GM18519 (cell line): ENCODE data around the gene FAM72B.
"Not testable (repeated sequence)": the region's sequence is repeated elsewhere in the genome, so short reads cannot be mapped to it uniquely, and the experiment has no call there.

ENCODE experiments used
- ATAC-seq: cut with Tn5 transposase; IDR thresholded peaks from one replicate; pipeline ENCODE4 v1.9.1; 2021; ENCODE audit warnings: mild to moderate bottlenecking, moderate library complexity; ENCODE audit not compliant: unreplicated experiment, low FRiP score

FAM72B gene

DNA sequence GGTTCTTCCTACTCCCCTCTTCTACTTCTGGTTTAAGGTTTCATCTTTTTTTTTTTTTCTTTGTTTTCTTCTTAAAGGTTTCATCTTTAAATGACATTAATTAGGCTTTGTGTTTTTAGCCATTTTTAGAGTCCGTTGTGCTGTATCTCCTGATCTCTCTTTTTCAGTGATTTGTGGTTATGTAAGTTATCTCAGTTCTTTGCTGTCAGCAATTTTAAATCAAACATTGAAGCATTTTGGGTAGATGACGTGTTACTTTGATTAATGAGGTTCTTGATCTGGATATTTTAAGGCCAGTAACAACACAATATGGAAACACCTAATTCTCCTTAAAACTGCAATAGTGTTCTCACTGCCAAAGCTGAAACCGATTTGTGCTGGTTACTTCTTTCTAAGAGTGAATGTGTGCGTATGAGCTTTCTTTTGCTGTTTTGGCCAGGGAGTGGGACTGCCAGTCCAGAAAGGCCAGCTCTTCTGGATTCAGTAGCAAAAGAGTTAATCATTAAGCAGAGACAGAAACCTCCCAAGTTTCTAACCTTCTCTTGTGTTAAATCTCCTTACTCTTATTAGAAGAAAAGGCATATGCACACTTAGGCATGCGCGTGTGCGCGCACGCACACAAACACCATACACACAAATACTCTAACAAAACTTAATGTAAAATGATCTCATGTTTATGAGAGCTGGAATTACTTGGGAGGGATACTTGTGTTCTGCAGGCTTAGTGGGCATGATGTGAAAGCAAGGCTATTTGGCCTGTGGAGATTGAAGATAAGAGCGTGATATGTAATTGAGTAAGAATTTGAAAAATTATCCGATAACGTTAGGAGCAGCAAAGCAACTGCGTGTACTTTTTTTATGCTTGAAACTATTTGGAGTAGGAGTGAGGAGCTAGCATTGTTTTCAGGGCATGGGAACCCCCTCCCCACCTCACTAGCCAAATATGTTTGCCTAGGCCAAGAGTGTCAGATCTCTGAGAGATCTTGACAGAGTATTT, 17.1 kb upstream of the FAM72B start:
- ATAC-seq: not testable (repeated sequence)

DNA sequence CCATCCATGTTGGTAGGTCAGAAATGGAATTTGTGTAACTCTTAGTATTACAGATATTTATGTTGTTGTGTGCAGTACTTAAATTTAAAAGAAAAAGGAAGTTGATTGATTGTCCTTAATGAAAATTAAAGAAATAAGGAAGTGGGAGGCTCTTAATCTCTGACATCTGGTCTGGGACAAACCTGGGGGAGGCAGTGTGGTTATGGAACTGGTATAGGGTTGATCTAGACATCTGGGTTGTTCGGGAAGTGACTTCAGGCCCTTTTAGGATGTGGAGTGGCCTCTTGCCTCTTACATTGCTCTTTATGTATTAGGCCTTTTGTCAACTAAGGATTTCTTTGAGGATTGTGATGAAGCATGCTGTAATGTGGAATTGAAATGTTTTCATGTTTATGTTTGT, 16.1 kb upstream of the FAM72B start:
- ATAC-seq: not testable (repeated sequence)

DNA sequence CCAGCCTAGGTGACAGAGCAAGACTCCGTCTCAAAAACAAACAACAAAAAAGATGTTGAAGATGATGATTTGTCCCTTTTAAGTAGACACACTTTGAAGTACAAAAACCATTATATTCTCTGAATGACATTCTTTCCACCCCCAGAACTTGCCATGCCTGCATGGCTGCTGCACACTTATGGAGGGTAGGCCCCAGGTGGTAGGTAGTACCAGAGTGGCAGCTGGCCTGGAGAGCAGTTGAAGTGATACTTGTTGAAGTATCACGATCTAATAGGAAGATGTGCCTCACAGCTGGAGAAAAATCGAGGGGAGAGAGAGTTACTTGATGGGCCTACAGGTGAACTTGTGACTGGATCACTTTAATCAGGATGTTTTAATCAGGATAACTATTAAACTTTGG, 15.6 kb upstream of the FAM72B start:
- ATAC-seq: not testable (repeated sequence)

DNA sequence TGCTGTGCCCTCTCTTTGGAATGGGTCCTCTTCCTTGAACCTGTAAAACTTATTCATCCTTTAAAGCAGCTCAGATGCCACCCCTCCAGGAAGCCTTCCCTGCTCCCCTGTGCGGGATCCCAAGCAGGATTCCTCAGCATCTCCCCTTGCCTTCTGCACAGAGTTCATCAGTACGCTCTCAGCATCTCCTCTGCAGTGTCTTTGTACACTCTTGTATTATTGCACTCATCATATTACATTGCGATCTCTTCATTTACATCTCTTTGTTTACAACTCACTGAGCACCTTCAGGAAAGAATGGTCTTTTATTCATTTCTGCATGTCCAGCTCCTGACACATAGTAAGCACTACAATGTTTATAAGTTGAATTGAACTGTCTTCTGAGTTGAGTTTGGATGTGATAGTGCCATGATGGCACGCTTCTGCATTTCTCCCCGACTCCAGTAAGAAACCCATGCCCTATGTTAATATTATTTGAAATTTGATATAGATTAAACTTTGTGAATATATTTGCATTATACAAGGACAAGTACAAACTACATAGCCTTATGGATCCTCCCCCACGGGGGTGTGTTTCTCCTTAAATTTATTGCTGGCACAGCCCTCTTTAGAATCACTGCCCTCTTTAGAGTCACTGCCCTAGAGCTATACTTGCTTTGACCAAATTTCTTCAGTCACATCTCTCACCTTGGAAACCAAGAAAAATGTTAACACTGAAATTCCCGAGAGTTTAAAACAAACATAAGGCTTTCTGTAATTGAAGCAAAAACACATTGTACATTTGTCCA, 13.1 kb upstream of the FAM72B start:
- not testable (repeated sequence) for ATAC-seq

DNA sequence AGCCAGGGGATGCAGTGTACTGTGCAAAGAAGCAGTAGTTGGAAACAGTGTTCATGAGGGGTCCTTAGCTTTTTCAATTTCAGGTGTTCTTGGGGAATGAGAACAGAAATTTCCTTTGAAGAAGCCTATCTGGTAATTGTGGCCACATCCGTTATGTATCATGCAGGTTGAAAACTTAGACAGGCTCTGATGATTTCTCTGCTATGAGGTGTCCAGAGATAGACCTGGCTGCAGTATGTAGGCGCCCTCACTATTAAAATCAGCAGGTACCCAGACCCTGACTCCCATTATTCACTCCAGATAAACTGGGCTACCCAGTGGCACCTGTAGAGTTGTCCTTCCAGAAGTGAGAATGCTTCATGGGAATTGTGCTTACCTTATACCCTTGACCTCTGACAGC, 8.4 kb upstream of the FAM72B start:
- ATAC-seq: not testable (repeated sequence)

DNA sequence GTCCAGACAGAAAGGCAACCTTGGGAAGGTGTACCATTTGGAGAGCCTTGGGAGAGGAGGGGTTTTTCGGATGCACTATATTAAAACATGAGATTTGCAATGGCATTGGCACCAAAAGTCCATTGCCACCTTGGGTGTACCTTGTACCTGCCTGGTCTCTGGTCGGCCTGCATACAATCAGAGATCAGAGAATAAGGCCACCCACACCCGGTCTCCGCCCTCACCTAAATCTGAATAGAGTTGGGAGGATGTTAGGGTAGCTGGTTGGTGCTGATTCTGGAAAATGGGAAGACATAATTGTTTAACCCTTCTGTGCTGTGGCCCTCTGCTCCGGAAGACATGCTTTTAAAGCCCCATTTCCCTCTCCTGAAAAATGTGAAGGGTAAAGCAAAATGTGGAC, 3.8 kb upstream of the FAM72B start:
- not testable (repeated sequence) for ATAC-seq

DNA sequence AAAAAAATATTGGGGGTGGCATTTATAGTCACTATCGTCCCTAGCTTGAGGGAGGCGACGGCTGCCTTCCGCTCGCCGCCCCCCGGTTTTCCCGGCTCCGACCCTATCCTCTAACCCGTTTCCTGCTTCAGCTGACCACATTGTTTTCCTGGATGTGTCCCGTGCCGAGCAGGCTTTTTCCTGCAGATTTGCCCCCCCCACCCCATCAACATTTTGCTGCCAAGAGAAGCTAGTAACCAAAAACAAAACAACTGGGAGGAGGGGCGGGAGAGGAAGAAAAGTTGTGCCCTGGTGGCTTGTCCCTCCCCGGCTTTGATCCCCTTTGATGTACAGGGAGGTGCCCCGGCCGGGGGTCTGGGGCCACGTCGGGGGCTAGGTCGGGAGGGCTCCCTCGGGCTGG, 2.1 kb upstream of the FAM72B start:
- not testable (repeated sequence) for ATAC-seq

DNA sequence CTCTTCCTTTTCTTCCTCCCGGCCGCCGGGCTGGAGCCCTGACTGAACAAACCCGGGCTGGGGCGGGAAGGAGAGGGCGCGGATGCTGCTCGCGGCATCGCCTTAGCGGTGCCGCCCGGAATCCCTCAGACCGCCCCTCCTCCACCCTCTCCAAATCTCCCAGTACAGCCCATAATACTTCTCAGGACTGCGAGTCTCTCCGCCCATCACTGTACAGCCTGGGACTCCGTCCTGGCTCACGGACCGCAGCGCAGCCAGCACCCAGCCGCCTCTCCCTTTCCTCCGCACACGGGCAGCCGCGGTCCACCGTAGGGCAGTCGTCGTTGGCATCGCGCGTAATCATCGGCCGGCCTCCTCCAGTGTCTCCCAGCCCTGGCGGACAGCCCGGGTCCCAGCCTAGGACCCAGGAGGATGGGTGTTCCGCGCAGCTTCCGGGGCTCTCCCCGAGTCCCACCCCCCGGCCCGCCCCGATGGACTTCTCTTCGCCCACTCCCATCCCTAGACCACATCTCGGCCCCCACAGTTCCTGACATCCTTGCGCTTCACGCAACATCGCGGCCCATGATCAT, 1.1 kb upstream of the FAM72B start:
- ATAC-seq: not testable (repeated sequence)

DNA sequence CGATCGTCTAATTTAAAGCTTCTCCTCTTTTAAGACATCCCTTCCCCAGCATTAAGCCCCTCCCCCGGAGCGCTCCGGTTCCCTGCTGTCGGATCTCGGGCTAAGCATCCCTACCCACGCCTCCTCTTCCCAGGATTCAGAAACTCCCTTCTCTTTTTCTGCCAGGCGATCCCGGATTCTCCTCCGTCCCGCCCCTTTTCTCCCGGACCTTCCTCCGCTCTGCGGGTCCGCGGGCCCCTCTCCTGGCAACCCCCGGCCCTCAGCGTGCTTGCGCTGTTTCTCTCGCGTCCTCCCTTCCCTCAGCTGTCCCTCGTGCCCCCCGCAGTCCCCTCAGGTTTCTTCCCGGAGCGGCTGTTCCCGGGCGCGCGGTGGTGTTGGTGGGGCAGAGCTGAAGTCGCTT, 273 bp downstream of the FAM72B start:
- not testable (repeated sequence) for ATAC-seq

DNA sequence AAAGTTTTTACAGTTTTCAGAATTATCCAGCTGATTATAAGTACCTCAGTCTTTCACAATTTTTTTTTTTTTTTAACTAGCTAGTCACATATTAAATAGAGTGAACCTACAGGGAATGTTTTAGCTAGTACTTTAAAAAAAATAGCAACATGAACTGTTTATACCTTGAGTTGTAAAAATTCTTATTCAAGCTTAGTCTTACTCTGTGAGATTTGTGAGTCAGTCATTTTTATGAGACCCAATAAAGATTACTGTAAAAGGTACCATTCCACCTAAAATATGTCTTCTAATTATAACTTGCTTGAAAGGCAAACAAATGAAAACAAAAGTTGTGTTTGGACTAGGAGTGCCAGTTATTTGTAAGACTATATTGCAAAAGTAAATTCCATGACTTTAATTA, 5.9 kb downstream of the FAM72B start:
- not testable (repeated sequence) for ATAC-seq

DNA sequence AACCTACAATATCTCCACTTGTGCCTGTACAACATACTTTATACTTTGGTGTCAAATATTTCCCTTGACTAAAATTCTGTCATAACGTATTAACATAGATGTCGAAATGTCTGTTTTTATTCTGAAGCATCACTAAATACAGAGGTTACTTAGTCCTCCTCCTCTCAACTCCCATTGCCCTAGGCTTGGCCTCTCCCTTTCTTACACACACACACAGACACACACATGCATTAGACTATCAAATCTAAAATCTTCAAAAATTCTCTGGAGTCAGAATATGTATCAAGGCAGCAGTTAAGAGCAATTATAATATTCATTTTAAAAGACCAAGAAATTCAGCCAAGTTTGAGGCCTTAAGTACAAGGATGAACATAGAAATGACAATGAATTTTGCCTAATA, 7.5 kb downstream of the FAM72B start:
- ATAC-seq: not testable (repeated sequence)

DNA sequence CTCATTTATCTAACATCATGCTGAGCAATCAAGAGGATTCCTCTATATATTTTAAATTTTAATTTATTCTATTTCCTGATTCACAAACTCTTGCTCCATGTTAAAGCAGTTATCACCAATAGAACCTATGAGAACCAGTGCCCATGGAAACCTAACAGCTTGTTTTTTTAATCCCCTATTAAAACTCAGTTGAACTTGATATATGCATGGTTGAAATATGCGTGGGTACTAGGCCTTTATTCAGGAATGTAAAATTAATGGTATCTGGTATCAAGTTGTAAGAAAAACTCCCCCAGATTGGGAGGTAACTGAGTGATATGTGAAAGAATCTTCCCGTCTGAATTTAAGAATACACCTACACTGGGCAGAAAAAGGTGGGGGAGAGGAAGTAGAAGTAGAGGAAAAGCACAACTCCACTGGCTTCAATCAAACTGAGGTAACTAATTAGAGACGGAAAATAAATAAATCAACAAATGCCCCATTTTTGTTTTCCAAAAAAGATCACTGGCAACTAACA, 15.9 kb downstream of the FAM72B start:
- not testable (repeated sequence) for ATAC-seq

DNA sequence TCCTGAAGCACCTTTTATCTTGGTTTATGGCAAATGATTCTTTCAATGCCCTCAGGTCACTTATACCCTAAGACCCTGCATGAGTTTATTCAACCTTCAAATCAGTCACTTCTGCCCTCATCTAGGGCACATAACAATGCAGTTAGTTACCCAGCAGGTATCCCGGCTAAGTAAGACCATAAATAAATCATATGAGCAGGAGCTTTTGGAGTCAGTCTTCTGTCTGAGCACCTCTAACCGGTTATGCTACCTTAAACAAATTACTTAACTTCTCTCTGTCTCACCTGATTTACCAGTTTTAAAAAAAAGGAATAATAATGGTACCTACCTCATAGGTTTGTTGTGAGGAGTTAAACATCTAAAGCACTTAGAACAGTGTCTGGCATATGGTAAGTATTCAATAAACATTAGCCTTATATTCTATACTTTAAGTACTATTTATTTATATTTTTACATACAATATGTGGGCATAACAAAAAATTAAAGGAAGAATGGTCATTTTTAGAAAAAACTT, 16.9 kb downstream of the FAM72B start:
- ATAC-seq: not testable (repeated sequence)

DNA sequence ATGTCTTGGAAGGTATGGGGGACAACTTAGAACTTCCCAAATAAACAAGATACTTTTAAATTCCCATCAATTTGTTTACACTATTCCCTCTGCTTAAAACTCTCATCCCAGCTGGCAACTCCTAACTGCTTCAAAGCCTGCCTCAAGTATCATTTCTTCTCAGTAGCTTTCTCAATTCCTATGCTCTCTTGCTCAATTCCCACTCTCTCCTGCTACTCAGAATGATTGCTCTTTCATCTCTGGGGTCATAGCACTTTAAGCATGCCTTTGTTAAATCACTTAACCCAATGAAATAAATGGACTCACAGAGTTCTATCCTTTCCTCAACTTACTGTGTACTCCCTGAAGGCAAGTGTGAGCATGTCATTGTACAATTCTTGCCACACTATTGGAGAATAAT, 18.8 kb downstream of the FAM72B start:
- not testable (repeated sequence) for ATAC-seq

DNA sequence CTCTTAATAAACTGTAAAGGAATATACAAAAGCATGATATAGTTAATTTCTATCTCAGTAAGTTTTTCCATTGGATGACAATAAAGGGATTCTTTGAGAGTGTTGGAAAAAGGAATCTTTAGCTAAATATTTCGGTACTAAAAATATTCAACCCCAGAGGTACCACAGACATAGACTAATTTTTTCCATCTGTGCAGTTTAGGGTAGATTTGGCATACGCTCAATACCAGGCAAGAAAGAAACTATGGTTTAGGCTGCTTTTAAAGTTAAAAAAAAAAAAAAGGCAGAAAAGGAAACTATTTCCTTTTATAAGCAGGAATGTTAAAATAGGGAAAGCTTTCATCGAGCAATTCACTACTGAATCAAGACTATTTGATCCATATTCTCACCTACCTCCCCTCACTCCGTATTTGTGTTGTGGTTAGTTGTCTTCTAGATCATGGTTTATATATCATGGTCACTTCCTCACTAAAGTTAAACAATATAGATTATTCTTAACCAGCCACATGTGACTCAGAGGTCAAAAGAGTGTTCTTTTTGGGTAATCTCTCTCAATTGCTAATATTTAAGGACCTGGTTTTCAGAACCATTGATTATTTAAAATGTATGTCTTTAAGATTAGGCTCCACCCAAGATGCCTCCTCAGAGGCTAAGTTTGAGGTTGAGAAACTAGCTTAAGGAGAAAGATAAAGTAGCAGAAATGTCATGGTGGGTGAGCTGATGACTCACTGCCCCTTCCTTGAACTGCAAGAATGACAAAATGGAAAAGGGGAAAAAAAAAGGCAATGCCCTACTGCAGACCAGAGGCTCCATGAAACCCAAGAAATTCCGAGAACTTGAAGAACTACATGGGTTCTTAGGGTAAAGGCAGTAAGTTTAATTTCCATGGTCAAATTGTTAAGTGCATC, 20.0 kb downstream of the FAM72B start:
- ATAC-seq: not testable (repeated sequence)

DNA sequence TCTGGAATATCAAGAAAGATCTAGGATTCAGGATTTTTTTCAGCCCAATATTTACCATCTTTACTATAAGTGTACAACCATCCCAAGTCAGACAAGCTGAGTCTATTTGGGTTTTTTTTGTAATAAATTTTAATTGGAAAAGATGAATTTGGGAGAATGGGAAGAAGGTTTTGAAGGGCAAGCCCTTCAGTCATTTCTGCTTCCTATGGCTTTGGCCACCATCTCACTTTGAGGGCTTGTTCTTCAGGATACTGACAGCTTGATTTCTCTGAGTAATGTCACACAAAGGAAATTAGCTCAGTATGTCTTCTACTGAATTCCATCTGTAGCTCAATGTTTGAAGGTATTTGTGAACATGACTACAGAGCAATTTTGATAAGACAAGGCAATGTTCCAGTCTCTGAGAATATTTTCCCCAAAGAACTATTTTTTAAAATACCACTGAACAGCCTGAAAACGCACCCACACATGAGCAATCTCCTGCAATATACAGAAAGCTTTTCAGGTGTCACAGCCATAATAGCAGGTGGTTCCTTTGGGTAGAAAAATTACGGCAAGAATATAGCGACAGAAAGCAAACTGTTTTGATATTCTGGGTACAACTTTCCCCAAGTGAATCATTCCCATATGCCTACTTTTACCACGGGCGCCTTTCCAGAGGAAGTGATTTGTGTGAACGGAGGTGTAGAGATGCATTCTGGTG, 22.8 kb downstream of the FAM72B start:
- not testable (repeated sequence) for ATAC-seq

DNA sequence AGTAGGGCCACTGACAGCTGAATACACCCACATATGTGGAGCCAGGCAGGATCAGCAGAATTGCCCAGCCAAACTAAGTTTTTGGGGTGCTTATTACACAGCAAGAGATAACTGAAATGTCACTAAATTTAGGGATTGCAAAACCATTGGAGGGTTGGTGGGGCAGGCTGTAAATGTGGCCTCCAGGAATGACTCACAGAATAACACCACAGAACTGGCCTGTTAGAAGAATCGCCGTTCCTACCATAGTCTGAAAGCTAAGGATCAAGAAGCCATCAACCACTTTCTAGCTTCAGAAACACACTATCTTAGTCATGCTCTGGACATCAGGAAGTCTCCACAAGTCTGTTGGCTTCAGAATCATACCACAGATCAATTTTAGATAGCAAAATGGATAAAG, 24.0 kb downstream of the FAM72B start:
- not testable (repeated sequence) for ATAC-seq

DNA sequence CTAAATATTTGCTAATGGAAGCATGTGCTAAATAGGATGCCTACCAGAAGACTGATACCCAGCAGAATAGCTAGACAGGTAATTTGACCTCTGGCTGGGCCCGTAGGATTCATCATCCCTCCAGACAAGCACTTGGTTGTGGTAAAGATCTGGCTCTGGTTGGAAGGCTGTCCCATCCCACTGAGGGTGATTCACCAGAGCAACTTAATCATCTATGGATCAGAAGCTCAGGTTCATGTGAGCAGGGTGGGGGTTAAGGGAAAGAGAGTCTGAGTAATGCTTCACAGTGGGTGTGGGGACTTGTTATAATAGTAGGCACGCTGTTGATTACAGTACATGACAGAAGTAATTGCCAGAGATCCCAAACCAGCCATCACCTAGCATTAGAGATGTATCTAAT, 26.5 kb downstream of the FAM72B start:
- ATAC-seq: not testable (repeated sequence)
